ENCODE measurements around the gene RPS18.
"Not testable (repeated sequence)": the region's sequence is repeated elsewhere in the genome, so short reads cannot be mapped to it uniquely, and the experiment has no call there.

RPS18 gene

DNA sequence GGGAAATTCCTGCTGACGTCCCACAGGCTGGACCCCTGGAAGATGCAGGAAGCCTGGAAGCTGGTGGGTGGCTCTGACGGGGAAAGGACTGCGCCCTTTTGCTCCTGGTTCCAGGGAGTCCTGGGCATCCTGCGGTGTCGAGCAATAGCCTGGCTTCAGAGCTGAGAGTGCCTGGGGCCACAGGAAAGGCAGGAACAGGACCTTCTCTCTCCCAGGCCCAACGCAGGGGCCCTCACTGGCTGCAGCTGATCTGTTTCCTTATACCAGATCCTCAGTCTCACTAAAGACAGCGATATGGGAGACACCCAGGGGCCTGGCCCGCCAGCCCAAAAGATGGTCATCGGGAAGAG lies 6.5 kb downstream of the RPS18 start:
- DNase-seq (no peak), ATAC-seq (no peak)
- peaks cover 81% of the 10 kb centered on the region for H3K4me1 Mint-ChIP-seq
- H3K4me3 Mint-ChIP-seq: peak overlapping the region in 1 of 2 donors; percentile 87
- no peaks in the 10 kb centered on the region for H3K9me3 Mint-ChIP-seq
- no peak overlapping the region for H3K27ac Mint-ChIP-seq
- H3K27me3 Mint-ChIP-seq: no peaks in the 10 kb centered on the region

GRCh38 chr6:33278810-33279209 lies 6.9 kb downstream of the RPS18 start:
- Mint-ChIP-seq H3K9me3 (no peaks in the 10 kb centered on the region), H3K27me3 (no peaks in the 10 kb centered on the region), H3K4me3 (no peak overlapping the region), H3K27ac (no peak overlapping the region), H3K4me1 (peaks cover 77% of the 10 kb centered on the region)
- DNase-seq (no peak), ATAC-seq (no peak)

- Mint-ChIP-seq H3K27me3 (no peaks in the 10 kb centered on the region), H3K4me1 (peaks cover 72% of the 10 kb centered on the region), H3K4me3 (no peak overlapping the region), H3K9me3 (no peaks in the 10 kb centered on the region), H3K27ac (no peak overlapping the region)
- no peak for DNase-seq
- ATAC-seq: no peak
Measured at GRCh38 chr6:33279257-33279695, 7.4 kb downstream of the RPS18 start.

- Mint-ChIP-seq H3K4me3 (no peak overlapping the region), H3K27me3 (no peaks in the 10 kb centered on the region), H3K4me1 (peaks cover 64% of the 10 kb centered on the region), H3K9me3 (no peaks in the 10 kb centered on the region), H3K27ac (peak overlapping the region in 1 of 2 donors; percentile 9)
- ATAC-seq (no peak), DNase-seq (no peak)
Measured at GRCh38 chr6:33279971-33280511, 8.2 kb downstream of the RPS18 start.

GRCh38 chr6:33280539-33280938 lies 8.7 kb downstream of the RPS18 start:
- DNase-seq (no peak), ATAC-seq (no peak)
- Mint-ChIP-seq H3K9me3 (no peaks in the 10 kb centered on the region), H3K27me3 (no peaks in the 10 kb centered on the region), H3K27ac (peak overlapping the region in 1 of 2 donors; percentile 51), H3K4me1 (peaks cover 59% of the 10 kb centered on the region), H3K4me3 (no peak overlapping the region)

DNA sequence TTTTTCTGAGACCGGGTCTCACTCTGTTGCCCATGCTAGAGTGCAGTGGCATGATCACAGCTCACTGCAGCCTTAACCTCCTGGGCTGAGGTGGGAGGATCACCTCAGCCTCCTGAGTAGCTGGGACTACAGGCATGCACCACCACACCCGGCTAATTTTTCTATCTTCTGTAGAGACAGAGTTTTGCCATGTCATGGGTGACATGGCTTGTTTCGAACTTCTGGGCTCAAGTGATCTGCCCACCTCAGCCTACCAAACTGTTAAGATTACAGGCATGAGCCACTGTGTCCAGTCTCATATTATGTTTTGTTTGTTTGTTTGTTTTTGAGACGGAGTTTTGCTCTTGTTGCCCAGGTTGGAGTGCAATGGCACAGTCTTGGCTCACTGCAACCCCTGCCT lies 13.3 kb downstream of the RPS18 start:
- ATAC-seq, H3K9me3 Mint-ChIP-seq, H3K27ac Mint-ChIP-seq, DNase-seq, H3K27me3 Mint-ChIP-seq, H3K4me3 Mint-ChIP-seq: not testable (repeated sequence)
- H3K4me1 Mint-ChIP-seq: peaks cover 51% of the 10 kb centered on the region

DNA sequence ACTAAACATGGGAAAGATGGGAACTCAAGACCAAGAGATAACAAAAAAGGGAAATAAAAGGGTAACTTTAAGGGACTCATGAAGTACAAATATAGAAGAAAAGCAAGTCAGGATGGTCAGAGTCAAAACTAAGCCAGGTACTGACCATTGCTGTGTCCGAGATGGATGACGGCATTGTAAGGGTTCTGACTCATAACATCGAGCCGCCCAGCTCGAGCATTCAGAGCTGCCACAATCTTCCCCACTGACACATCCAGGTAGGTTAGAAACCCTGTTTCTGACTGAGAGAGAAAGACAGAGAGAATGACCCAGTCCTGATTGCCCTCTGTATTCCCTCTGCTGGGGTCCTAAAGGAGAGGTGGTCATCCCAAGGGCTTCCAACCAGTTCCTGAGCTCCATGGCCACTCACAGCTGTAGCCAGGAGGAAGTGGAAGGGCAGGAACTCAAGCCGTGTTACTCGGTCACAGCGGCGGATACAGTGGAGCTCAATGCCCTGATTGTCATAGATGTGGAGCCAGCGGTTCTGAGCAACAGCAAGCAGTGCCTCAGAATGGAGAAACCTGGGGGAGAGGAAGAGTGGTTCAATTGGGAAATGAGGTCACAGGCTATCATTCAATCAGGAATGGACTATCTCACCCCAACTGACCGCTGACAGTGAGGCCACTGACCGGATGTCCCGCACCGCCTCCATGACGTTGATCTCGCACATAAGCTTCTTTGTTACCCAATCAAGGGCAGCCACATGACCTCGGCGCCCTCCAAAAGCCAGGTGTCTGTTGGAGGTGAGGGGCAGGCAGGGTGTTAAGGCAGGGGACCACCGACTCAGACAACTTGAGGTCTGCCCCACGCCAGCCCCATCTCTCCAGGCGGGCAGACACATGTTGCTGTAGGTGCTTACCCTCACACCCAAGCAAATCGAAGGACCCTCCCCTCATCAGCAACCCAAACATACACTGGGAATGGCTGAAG lies 15.4 kb downstream of the RPS18 start:
- Mint-ChIP-seq H3K4me1 (peaks cover 56% of the 10 kb centered on the region), H3K4me3 (peak overlapping the region; percentile 100), H3K27ac (peak overlapping the region in 1 of 2 donors; percentile 29), H3K27me3 (no peaks in the 10 kb centered on the region), H3K9me3 (no peaks in the 10 kb centered on the region)
- ATAC-seq (no peak), DNase-seq (no peak)

DNA sequence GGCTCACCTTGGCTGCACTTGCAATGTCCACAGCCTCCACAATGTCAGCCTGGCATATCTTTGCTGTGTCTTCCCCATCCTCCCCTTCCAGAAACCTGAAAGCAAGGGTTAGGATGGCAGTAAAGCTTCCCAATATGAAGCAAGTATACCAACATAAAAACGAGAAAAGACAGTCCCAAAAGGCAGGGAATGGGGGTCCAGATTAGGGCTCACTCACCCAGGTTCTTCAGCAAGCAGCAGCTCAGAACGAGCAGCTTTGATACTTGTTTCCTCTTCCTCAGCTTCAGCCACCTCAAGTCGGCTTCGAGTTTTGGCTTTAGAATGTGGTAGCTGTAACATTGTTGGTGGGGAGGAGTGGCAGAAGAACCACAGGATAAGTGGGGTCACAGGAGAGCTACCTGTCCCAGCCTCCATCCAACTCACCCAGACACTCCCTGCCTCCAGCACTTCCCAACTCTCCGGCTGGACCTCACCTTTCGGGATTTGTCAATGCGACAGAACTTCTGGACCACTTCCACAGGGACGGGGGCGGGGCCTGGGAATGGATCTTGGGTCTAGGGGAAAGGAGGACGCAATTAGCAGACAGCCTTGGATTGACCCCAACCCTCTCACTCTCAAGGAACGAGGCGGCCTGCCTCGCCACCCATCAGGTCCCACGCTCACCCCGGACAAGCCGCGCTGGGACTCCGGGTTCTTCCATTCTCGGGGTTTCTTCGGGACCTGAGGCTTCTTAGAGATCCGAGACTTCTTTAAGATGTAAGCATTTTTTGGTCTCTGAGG lies 16.5 kb downstream of the RPS18 start:
- no peaks in the 10 kb centered on the region for H3K9me3 Mint-ChIP-seq
- DNase-seq (no peak), ATAC-seq (peak; percentile 0)
- H3K4me3 Mint-ChIP-seq: peak overlapping the region; percentile 100
- peaks cover 51% of the 10 kb centered on the region for H3K4me1 Mint-ChIP-seq
- no peaks in the 10 kb centered on the region for H3K27me3 Mint-ChIP-seq
- H3K27ac Mint-ChIP-seq: peak overlapping the region; percentile 94 to 99

GRCh38 chr6:33288921-33289783 lies 17.3 kb downstream of the RPS18 start, which contains the start of the genes PFDN6 and WDR46:
TSS of gene PFDN6 (plus strand) at chr6:33289601. CDS start at chr6:33289857, 256 bp downstream.
TSS of gene WDR46 (minus strand) at chr6:33289239. CDS start at chr6:33289170, 69 bp downstream.
- DNase-seq (peak; percentile 77 to 86), ATAC-seq (peak; percentile 97)
- H3K9me3 Mint-ChIP-seq: no peaks in the 10 kb centered on the region
- H3K27me3 Mint-ChIP-seq: no peaks in the 10 kb centered on the region
- H3K4me3 Mint-ChIP-seq: peak within 1 kb of the TSS; percentile 100
- peak within 1 kb of the TSS; percentile 94 to 99 for H3K27ac Mint-ChIP-seq
- H3K4me1 Mint-ChIP-seq: peaks cover 51% of the 10 kb centered on the region

DNA sequence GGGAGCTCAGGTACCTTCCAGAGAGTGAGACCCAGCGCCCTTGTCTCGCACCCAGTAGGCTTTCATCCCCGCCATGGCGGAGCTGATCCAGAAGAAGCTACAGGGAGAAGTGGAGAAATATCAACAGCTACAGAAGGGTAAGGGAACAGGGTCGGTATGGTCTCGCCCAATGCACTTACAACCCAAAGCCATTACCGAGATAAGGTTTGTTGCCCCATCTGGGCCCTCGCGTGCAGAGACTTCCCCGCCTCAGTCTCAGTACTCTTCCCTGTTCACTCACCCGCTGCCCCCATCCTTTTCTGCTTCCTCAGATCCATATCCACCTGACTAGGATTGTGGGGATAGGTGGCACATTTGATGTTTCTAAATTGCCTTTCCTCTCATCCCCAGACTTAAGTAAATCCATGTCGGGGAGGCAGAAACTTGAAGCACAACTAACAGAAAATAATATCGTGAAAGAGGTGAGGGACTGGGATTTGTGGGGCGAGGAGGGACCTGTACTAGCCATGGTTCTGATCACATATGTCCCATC lies 18.0 kb downstream of the RPS18 start:
- ATAC-seq (peak; percentile 21), DNase-seq (no peak)
- Mint-ChIP-seq H3K4me3 (peak overlapping the region; percentile 100), H3K9me3 (no peaks in the 10 kb centered on the region), H3K27me3 (no peaks in the 10 kb centered on the region), H3K4me1 (peaks cover 51% of the 10 kb centered on the region), H3K27ac (peak overlapping the region; percentile 94 to 99)

DNA sequence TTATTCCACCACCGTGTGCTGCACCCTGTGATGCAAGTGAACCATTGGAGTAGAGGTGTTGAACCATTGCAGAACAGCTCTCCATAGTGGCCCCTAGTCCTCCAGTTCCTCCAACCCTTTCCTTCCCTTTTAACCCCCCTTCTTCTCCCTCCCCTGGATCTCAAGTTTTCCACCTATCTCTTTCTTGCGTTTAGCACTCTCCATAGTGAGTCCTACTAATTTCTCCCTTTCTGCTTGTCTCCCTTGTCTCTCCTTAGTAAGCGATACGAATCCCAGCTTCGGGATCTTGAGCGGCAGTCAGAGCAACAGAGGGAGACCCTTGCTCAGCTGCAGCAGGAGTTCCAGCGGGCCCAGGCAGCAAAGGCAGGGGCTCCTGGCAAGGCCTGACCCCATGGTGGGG lies 18.6 kb downstream of the RPS18 start:
- DNase-seq (no peak), ATAC-seq (no peak)
- Mint-ChIP-seq H3K27ac (peak overlapping the region; percentile 94 to 99), H3K27me3 (no peaks in the 10 kb centered on the region), H3K9me3 (no peaks in the 10 kb centered on the region), H3K4me1 (peaks cover 52% of the 10 kb centered on the region), H3K4me3 (peak overlapping the region; percentile 100)

DNA sequence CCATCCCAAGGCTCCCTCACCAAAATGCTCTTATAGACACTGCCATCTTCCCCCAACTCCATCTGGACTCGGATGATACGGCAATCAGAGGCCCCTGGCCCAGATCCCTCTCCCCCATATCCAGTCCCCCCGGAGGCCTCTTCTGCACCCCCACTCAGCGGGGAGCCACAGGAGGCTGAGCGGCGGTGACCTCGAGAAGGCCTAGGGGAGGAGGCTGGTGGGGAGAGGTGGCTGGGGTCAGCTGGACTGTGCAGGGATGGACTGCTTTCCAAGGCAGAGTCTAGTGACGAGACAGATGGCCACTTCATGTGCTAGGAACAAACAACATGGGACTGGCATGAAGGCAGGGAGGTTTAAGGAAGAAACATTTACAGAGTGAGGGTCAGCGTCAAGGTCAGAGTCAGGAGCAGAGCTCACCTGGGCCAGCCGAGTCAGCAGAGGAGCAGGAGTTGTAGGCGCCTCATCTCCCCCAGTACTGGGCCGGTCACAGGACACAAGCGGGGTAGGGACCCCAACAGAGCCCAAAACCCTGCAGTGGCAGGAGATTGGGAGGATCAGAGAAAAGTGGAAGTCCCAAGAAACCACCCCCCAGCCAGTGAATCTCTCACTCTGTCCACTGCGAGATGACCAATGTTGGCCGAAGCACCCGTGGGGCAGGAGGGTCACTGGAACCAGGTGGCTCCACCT lies 21.3 kb downstream of the RPS18 start:
- H3K4me3 Mint-ChIP-seq: no peak overlapping the region
- peak overlapping the region in 1 of 2 donors; percentile 43 for H3K27ac Mint-ChIP-seq
- no peaks in the 10 kb centered on the region for H3K9me3 Mint-ChIP-seq
- peaks cover 58% of the 10 kb centered on the region for H3K4me1 Mint-ChIP-seq
- ATAC-seq (no peak), DNase-seq (no peak)
- no peaks in the 10 kb centered on the region for H3K27me3 Mint-ChIP-seq

- Mint-ChIP-seq H3K4me3 (no peak overlapping the region), H3K4me1 (peaks cover 51% of the 10 kb centered on the region), H3K9me3 (no peaks in the 10 kb centered on the region), H3K27me3 (no peaks in the 10 kb centered on the region), H3K27ac (no peak overlapping the region)
- ATAC-seq (no peak), DNase-seq (no peak)
Measured at GRCh38 chr6:33294086-33294823, 22.4 kb downstream of the RPS18 start.

All from stimulated activated naive CD8-positive, alpha-beta T cell treated with anti-CD3 and anti-CD28 coated beads, Interleukin-15, amount 100 ng/mL, for 72 hours (primary cell).